ENCODE data around the gene CPNE9. TPM values are rescaled to one million over a fixed set of nuclear protein-coding genes. Genes with fewer than 3 reads are reported as not detected.

Gene CPNE9
- total RNA-seq, 2 donors from 2014 or later = 0.15 to 0.62 TPM

DNA sequence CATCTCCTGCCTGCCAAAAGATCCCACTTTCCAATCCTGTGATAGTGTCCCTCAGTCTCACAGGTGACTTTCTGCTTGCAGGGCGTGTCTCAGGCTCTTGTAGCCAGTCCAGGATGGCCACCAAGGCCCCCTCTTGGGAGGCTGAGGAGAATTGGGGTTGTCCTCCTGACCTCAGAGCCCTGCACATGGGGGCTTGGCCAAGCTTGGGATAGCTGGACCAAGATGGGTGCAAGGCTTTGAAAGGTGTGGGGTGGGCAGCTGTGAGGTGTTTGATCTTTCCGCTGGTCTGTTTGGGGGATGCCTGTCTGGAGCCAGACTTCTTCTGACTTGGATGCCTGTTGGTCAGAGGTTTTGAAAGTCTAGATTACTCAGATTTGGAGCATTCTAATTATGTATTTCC lies 12.0 kb upstream of the CPNE9 start:
- no peak for DNase-seq
- Mint-ChIP-seq H3K9me3 (no peaks in the 10 kb centered on the region), H3K27ac (no peak overlapping the region), H3K4me1 (peaks cover 4% of the 10 kb centered on the region), H3K27me3 (ENCODE audit: insufficient read depth) (no peaks in the 10 kb centered on the region), H3K36me3 (ENCODE audit: low read depth) (peaks cover 52% of the 10 kb centered on the region), H3K4me3 (no peak overlapping the region)
- H3K9me3 ChIP-seq (ENCODE audit: control insufficient read depth, low read length) = no peaks in the 10 kb centered on the region
- TF ChIP-seq, protein P1, sequence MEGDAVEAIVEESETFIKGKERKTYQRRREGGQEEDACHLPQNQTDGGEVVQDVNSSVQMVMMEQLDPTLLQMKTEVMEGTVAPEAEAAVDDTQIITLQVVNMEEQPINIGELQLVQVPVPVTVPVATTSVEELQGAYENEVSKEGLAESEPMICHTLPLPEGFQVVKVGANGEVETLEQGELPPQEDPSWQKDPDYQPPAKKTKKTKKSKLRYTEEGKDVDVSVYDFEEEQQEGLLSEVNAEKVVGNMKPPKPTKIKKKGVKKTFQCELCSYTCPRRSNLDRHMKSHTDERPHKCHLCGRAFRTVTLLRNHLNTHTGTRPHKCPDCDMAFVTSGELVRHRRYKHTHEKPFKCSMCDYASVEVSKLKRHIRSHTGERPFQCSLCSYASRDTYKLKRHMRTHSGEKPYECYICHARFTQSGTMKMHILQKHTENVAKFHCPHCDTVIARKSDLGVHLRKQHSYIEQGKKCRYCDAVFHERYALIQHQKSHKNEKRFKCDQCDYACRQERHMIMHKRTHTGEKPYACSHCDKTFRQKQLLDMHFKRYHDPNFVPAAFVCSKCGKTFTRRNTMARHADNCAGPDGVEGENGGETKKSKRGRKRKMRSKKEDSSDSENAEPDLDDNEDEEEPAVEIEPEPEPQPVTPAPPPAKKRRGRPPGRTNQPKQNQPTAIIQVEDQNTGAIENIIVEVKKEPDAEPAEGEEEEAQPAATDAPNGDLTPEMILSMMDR (conservative IDR thresholded peaks at IDR 0.05) = no peak
- WGBS, 2 experiments (ENCODE audit: insufficient coverage in 1 of 2, insufficient read length in 1 of 2) = 97% methylated on average over 2 of the region's 2 CpGs; no CpG with 5 or more reads in 1 of the 2 experiments
- no peaks in the 10 kb centered on the region for H3K4me1 ChIP-seq (ENCODE audit: control insufficient read depth, insufficient read depth, low read length)
- H3K9ac ChIP-seq (ENCODE audit: extremely low read depth, low read length, poor library complexity, severe bottlenecking) = no peak overlapping the region
- H3K27ac ChIP-seq (ENCODE audit: low read depth, low read length) = no peak overlapping the region
- no peak overlapping the region for H3K4me3 ChIP-seq (ENCODE audit: low read length)
- H3K36me3 ChIP-seq (ENCODE audit: control insufficient read depth, insufficient read depth, low read length) = peaks cover 69% of the 10 kb centered on the region
- H3K27me3 ChIP-seq (ENCODE audit: control insufficient read depth, insufficient read depth, low read length, poor library complexity, severe bottlenecking) = no peaks in the 10 kb centered on the region

DNA sequence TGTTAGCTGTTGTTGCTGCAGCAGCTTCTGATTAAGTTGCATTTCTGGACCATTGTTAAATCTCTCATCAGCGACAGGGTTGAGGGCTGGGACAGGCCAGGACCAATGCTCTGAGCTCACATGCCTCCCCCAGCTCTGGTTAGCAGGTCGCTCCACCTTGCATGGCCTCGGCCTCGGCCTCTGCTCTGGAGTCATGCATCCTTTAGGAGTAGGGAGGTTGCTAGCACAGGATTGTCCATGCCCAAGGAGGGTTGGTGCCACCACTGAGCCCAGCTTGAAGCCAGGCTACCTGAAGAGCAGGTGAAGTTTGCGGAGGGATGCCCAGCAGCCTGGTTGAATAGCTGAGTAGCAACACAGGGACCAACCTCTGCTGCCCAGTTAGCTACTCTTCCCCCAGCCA lies 11.2 kb upstream of the CPNE9 start:
- no peak for DNase-seq

DNA sequence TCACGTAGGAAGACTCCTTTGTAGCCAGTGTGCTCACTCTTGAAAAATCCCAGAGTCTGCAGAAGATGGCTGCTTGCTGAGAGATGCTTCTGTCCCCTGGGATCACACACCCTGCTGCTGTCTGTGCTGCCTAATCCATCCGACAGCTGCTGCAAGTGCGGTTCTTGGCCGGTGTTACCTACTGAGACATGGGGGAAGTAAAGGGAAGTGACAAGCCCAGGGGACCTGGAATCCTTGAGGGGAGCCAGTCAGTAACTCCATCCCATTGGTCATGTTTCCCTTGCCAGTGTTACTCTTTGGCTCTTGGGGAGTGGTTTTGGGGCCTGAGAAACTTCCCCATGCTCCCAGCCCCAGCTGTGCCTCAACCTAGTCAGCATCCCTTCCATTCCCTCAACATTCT lies 8.3 kb upstream of the CPNE9 start:
- no peak for DNase-seq
- no peak overlapping the region for H3K27ac Mint-ChIP-seq
- TF ChIP-seq, protein P1 (conservative IDR thresholded peaks at IDR 0.05) = no peak
- Histone ChIP-seq H3K9me3 (ENCODE audit: control insufficient read depth, low read length) (no peaks in the 10 kb centered on the region), H3K9ac (ENCODE audit: extremely low read depth, low read length, poor library complexity, severe bottlenecking) (no peak overlapping the region), H3K4me1 (ENCODE audit: control insufficient read depth, insufficient read depth, low read length) (no peaks in the 10 kb centered on the region), H3K4me3 (ENCODE audit: low read length) (no peak overlapping the region), H3K27ac (ENCODE audit: low read depth, low read length) (no peak overlapping the region), H3K36me3 (ENCODE audit: control insufficient read depth, insufficient read depth, low read length) (peaks cover 59% of the 10 kb centered on the region), H3K27me3 (ENCODE audit: control insufficient read depth, insufficient read depth, low read length, poor library complexity, severe bottlenecking) (no peaks in the 10 kb centered on the region)
- H3K36me3 Mint-ChIP-seq (ENCODE audit: low read depth) = peaks cover 33% of the 10 kb centered on the region
- no peak overlapping the region for H3K4me3 Mint-ChIP-seq
- H3K9me3 Mint-ChIP-seq = no peaks in the 10 kb centered on the region
- WGBS, 2 experiments (ENCODE audit: insufficient coverage in 1 of 2, insufficient read length in 1 of 2) = 92% methylated on average over 4 of the region's 4 CpGs; no CpG with 5 or more reads in 1 of the 2 experiments
- no peaks in the 10 kb centered on the region for H3K27me3 Mint-ChIP-seq (ENCODE audit: insufficient read depth)
- peaks cover 4% of the 10 kb centered on the region for H3K4me1 Mint-ChIP-seq

More for the DNA sequence above, 11.2 kb upstream of the CPNE9 start:
- 90 to 93% methylated on average over 2 to 5 of the region's 5 CpGs for WGBS, 2 experiments (ENCODE audit: insufficient coverage in 1 of 2, insufficient read length in 1 of 2)
- Mint-ChIP-seq H3K27ac (no peak overlapping the region), H3K4me1 (peaks cover 4% of the 10 kb centered on the region), H3K4me3 (no peak overlapping the region), H3K9me3 (no peaks in the 10 kb centered on the region), H3K36me3 (ENCODE audit: low read depth) (peaks cover 51% of the 10 kb centered on the region), H3K27me3 (ENCODE audit: insufficient read depth) (no peaks in the 10 kb centered on the region)
- Histone ChIP-seq H3K27ac (ENCODE audit: low read depth, low read length) (no peak overlapping the region), H3K4me3 (ENCODE audit: low read length) (no peak overlapping the region), H3K4me1 (ENCODE audit: control insufficient read depth, insufficient read depth, low read length) (no peaks in the 10 kb centered on the region), H3K9me3 (ENCODE audit: control insufficient read depth, low read length) (no peaks in the 10 kb centered on the region), H3K36me3 (ENCODE audit: control insufficient read depth, insufficient read depth, low read length) (peaks cover 66% of the 10 kb centered on the region), H3K27me3 (ENCODE audit: control insufficient read depth, insufficient read depth, low read length, poor library complexity, severe bottlenecking) (no peaks in the 10 kb centered on the region), H3K9ac (ENCODE audit: extremely low read depth, low read length, poor library complexity, severe bottlenecking) (no peak overlapping the region)
- TF ChIP-seq, protein P1 (conservative IDR thresholded peaks at IDR 0.05) = no peak
